Ovary (tissue), 9 donors: ENCODE data around the gene KIAA0040. TPM values are rescaled to one million over a fixed set of nuclear protein-coding genes. Genes with fewer than 3 reads are reported as not detected.

Experiments
- DNase-seq, 5 donors: peaks; one replicate each; pipeline ENCODE4 v3.0.0-alpha.2; 2019 to 2020
- H3K27ac ChIP-seq, 2 donors: fragments of 200-600 bp; one replicate each; pipeline versions ENCODE4 v1.5.1 to v1.8.0; 2019 to 2022
- H3K27me3 ChIP-seq: fragments of 200-600 bp; one replicate; pipeline ENCODE4 v1.8.0; 2022
- H3K36me3 ChIP-seq: fragments of 200-600 bp; sonication (generic); one replicate; pipeline ENCODE4 v1.5.1; 2019
- H3K4me1 ChIP-seq: one replicate; pipeline ENCODE4 v1.8.1; 2013; ENCODE audit warnings: mild to moderate bottlenecking, moderate library complexity; ENCODE audit not compliant: insufficient read depth
- H3K4me3 ChIP-seq: fragments of 200-600 bp; sonication (generic); one replicate; pipeline ENCODE4 v1.5.1; 2017
- H3K9me3 ChIP-seq, 2 donors: fragments of 200-600 bp in 1 of 2; sonication (generic) in 1 of 2; one replicate each; pipeline versions ENCODE4 v1.5.1 to v1.8.1; 2013 to 2019; ENCODE audit warnings: mild to moderate bottlenecking in 1 of 2, moderate library complexity in 1 of 2
- EP300 ChIP-seq: sonication (generic); formaldehyde crosslinking; IDR thresholded peaks from one replicate; pipeline ENCODE4 v1.6.1; 2017; ENCODE audit warnings: antibody characterized with exemption
- POLR2A ChIP-seq: fragments of 450-650 bp; IDR thresholded peaks from one replicate; pipeline ENCODE4 v1.6.1; 2017; ENCODE audit warnings: antibody characterized with exemption, mild to moderate bottlenecking, moderate library complexity
- WGBS, 3 donors: extraction: QIAGEN DNeasy Blood & Tissue Kit in 1 of 3; methylation state at CpG; one replicate each; pipeline versions ENCODE4 v1.1.5 to v1.1.7; 2013 to 2017; 5-methylcytosine and 5-hydroxymethylcytosine counted together
- intact Hi-C, 4 donors: fragments of 100-400 bp; cut with DNase I; formaldehyde crosslinking; loops; one replicate each; pipeline versions ENCODE4 v1.11.0 to v1.15.1; 2022 to 2023
- polyA plus RNA-seq, 2 donors: library from polyadenylated mRNA; stranded (reverse); fragments of 200-250 nt in 1 of 2; fragments of 350-450 nt in 1 of 2; fragmentation: Illumina TruSeq in 1 of 2; extraction: RNeasy Lipid Tissue Mini Kit (QIAGEN cat#74804) in 1 of 2; gene quantifications; one replicate each; pipeline ENCODE4 v1.2.3, GENCODE V29; 2013 to 2014
- total RNA-seq, 7 donors: library from RNA; depleted of rRNA in 2 of 7; stranded (reverse); fragments of >200 nt in 2 of 7; fragmentation: NEBNext Ultra II Directional in 3 of 7; extraction: Animal tissue kit (Norgen Biotek cat#: 25700) in 3 of 7; gene quantifications; one replicate each; pipeline versions ENCODE4 v1.1.0 to v1.2.4, GENCODE V29; 2016 to 2023
- TF ChIP-seq, protein P1 (sequence below), 3 donors: fragments of 450-650 bp in 2 of 3; fragments of 200-600 bp in 1 of 3; IDR thresholded peaks; one replicate each; pipeline versions ENCODE4 v1.5.1 to v1.8.0; 2016 to 2022; ENCODE audit warnings: antibody characterized with exemption in 3 of 3, mild to moderate bottlenecking in 1 of 3
- donor health status: DM: no; HTN: no; CAD: no; lungs with moderate emphysema.
- donor health status: DM: no; HTN: no; CAD: no.
- donor health status: Bipolar disorder and iron deficiency.
- donor health status: DM: yes; HTN: yes; CAD: no.
- donor health status: DM: no; HTN: no; CAD: no.
- donor health status: DM: yes; HTN: yes; CAD: no.

Gene KIAA0040
- total and polyA plus RNA-seq, 9 donors: 5.2 to 24.7 (median 9.9) TPM

GRCh38 chr1:175124861-175125260, 67.7 kb downstream of the KIAA0040 start:
- no peaks in the 10 kb centered on the region for H3K9me3 ChIP-seq
- no peak for DNase-seq
- no peaks in the 10 kb centered on the region for H3K27me3 ChIP-seq
- H3K36me3 ChIP-seq: no peaks in the 10 kb centered on the region
- WGBS, 3 donors: 1 to 3% (median 2%) methylated on average over 1 of the region's 1 CpG
- peaks cover 2% of the 10 kb centered on the region for H3K4me1 ChIP-seq
- no peak overlapping the region for H3K4me3 ChIP-seq
- intact Hi-C loops: no loop called here
- no peak overlapping the region for H3K27ac ChIP-seq
- no peak for TF ChIP-seq EP300
- TF ChIP-seq, protein P1, sequence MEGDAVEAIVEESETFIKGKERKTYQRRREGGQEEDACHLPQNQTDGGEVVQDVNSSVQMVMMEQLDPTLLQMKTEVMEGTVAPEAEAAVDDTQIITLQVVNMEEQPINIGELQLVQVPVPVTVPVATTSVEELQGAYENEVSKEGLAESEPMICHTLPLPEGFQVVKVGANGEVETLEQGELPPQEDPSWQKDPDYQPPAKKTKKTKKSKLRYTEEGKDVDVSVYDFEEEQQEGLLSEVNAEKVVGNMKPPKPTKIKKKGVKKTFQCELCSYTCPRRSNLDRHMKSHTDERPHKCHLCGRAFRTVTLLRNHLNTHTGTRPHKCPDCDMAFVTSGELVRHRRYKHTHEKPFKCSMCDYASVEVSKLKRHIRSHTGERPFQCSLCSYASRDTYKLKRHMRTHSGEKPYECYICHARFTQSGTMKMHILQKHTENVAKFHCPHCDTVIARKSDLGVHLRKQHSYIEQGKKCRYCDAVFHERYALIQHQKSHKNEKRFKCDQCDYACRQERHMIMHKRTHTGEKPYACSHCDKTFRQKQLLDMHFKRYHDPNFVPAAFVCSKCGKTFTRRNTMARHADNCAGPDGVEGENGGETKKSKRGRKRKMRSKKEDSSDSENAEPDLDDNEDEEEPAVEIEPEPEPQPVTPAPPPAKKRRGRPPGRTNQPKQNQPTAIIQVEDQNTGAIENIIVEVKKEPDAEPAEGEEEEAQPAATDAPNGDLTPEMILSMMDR (IDR thresholded peaks at IDR 0.05): no peak
- no peak for TF ChIP-seq POLR2A

- Histone ChIP-seq H3K9me3 (no peaks in the 10 kb centered on the region), H3K4me1 (no peaks in the 10 kb centered on the region), H3K27ac (no peak overlapping the region), H3K4me3 (no peak overlapping the region), H3K27me3 (no peaks in the 10 kb centered on the region), H3K36me3 (no peaks in the 10 kb centered on the region)
- TF ChIP-seq, protein P1 (IDR thresholded peaks at IDR 0.05): no peak
- no peak for TF ChIP-seq EP300
- no peak for TF ChIP-seq POLR2A
- 21 to 56% (median 22%) methylated on average over 1 of the region's 1 CpG for WGBS, 3 donors
- DNase-seq: no peak
- intact Hi-C loops: no loop called here
These were observed 72.1 kb downstream of the KIAA0040 start for GRCh38 chr1:175120511-175120910.

GRCh38 chr1:175118375-175119367, 73.9 kb downstream of the KIAA0040 start:
- H3K9me3 ChIP-seq: peaks cover 0 to 9% of the 10 kb centered on the region in 2 donors
- intact Hi-C loops: no loop called here
- H3K27ac ChIP-seq: no peak overlapping the region
- H3K27me3 ChIP-seq: no peaks in the 10 kb centered on the region
- WGBS, 3 donors: 78 to 83% (median 81%) methylated on average over 13 of the region's 13 CpGs
- DNase-seq: no peak
- no peak overlapping the region for H3K4me3 ChIP-seq
- H3K4me1 ChIP-seq: no peaks in the 10 kb centered on the region
- TF ChIP-seq, protein P1 (IDR thresholded peaks at IDR 0.05): no peak
- no peak for TF ChIP-seq EP300
- no peaks in the 10 kb centered on the region for H3K36me3 ChIP-seq

GRCh38 chr1:175116903-175117302, 75.7 kb downstream of the KIAA0040 start:
- H3K4me1 ChIP-seq: no peaks in the 10 kb centered on the region
- no peak overlapping the region for H3K4me3 ChIP-seq
- H3K9me3 ChIP-seq: peaks cover 0 to 9% of the 10 kb centered on the region in 2 donors
- no peaks in the 10 kb centered on the region for H3K27me3 ChIP-seq
- DNase-seq: no peak
- H3K36me3 ChIP-seq: no peaks in the 10 kb centered on the region
- H3K27ac ChIP-seq: no peak overlapping the region
- intact Hi-C loops: no loop called here
- TF ChIP-seq, protein P1 (IDR thresholded peaks at IDR 0.05): no peak
- TF ChIP-seq POLR2A: no peak
- TF ChIP-seq EP300: no peak
- 79 to 80% (median 80%) methylated on average over 11 of the region's 11 CpGs for WGBS, 3 donors
